Retinal pigment epithelial cell (primary cell): ENCODE measurements around the gene TNIP1.
A peak's percentile ranks its signal among the peaks of the same experiment; 100 is the strongest.

ENCODE experiments used
- DNase-seq: peaks from one replicate; pipeline ENCODE4 v3.0.0-alpha.2; 2010; ENCODE audit warnings: low read depth
- H3K4me3 ChIP-seq: 2 replicates; pipeline ENCODE4 v1.5.1; 2011; ENCODE audit warnings: mild to moderate bottlenecking, low read length, control low read depth, moderate library complexity
- TF ChIP-seq, protein P1 (sequence below): conservative IDR thresholded peaks from 2 replicates; pipeline ENCODE4 v1.5.1; 2011; ENCODE audit warnings: low read depth, low read length, control low read depth, inconsistent platforms

The TNIP1 gene

DNA sequence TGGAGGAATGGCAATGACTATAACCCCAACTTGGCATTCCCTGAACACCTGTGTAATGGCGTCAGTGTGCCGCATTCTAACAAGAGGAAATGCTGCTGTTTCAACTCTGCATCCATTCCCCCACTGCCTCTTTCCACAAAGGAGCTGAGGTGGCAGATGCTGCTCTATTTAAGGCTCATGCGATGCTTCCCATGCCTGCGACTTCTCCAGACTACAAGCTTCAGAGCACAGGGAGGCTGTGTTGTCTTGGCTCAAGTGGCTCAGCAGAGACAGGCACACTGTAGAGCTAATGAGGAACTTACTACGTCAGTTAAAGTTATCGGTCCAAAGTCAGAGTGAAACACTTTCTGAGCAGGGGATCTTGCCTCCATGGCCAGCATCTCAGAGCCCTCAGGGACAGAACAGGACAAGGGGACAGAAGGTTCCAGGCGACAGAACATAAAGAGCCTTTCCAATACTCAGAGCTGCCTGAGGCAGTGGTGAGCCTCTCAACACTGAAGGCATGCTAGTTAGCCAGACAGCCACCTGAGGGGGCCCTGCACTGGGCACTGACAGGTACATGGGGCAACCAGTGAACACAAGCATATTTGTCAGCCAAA lies 21.8 kb downstream of the TNIP1 start:
- TF ChIP-seq, protein P1, sequence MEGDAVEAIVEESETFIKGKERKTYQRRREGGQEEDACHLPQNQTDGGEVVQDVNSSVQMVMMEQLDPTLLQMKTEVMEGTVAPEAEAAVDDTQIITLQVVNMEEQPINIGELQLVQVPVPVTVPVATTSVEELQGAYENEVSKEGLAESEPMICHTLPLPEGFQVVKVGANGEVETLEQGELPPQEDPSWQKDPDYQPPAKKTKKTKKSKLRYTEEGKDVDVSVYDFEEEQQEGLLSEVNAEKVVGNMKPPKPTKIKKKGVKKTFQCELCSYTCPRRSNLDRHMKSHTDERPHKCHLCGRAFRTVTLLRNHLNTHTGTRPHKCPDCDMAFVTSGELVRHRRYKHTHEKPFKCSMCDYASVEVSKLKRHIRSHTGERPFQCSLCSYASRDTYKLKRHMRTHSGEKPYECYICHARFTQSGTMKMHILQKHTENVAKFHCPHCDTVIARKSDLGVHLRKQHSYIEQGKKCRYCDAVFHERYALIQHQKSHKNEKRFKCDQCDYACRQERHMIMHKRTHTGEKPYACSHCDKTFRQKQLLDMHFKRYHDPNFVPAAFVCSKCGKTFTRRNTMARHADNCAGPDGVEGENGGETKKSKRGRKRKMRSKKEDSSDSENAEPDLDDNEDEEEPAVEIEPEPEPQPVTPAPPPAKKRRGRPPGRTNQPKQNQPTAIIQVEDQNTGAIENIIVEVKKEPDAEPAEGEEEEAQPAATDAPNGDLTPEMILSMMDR, result no peak
- H3K4me3 ChIP-seq, result no peak overlapping the region
- no peak for DNase-seq

DNA sequence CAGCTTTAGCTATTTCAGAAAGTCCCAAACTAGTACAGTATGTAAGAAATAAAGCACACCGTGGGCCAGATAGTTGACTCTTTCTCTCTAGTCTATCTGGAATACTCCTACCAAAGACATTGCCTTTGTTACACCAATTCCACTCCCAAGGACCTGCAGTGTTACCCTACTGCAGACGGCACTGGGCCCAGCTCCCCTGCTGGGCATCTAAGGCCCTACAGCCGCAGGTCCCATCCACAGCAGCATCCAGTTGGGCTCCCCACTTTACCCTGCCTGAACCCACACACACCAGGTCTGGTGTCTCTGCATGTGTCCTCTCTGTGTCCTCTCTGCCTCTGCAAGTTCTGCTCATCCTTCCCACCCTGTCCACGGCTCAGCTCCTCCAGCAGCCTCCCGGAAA lies 22.5 kb downstream of the TNIP1 start:
- TF ChIP-seq, protein P1, result peak; percentile 22
- H3K4me3 ChIP-seq, result no peak overlapping the region
- no peak for DNase-seq

DNA sequence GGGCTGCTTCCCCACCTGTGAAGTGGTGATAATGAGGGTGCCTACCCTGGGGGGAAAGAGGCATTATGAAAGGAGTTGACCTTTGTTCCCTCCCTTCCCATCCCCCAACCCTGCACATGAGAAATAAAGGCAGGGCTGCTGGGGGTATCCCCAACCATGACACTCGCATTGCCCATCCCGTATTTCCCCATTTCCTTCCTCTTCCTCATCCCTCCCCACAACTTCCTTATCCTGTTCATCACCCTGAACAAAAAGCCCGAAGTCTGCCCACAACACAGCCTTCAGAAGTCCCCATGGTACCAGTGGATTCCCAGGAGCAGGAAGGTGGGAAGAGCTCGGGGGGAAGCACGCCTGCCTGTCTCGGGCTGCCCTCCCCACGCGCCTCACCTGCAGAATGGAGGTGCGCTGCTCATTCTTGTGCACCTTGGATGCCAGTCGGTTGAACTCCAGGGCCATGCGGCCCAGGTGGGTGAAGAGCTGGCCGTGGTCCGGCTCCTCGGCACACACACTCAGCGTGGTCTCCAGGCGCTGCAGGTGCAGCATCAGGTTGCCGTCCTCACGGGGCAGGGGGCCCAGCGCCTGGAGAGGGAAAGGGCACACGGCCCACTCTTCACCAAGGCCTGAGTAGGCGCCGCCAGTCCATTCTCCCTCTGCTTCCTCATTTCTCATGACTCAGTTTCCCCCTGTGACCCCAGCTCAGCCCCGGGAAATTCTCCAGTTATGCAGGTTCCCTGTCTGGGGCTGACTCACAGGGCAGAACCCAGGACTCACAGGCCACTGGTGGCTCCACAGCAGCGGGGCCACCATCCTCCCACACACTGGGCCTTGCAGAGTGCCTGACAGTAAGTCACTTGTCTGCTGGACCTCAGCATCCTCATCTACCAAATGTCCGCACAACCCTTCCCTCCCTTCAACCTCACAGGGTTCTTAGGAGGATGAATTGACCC lies 24.2 kb downstream of the TNIP1 start:
- DNase-seq, result no peak
- TF ChIP-seq, protein P1, result no peak
- H3K4me3 ChIP-seq, result no peak overlapping the region

DNA sequence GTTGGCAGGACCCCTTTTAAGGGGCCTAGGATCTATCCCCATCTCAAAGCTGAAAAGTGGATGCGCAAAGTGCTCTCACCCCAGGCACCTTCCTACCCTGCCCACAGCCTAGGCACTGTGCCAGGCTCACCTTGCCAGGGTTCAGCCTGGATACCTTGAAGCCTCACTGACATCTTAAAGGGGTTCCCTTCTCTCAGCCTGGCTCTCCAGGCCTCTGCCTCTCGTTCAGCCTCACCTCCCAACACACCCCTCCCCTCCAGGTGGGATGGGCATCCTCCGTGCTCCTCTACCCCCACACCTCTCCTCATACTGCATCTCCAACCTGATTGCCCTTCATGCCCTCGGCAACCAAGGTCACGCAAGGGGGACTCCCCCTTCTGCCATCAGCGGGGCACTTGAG lies 25.5 kb downstream of the TNIP1 start:
- H3K4me3 ChIP-seq, result no peak overlapping the region
- TF ChIP-seq, protein P1, result no peak
- DNase-seq, result no peak

DNA sequence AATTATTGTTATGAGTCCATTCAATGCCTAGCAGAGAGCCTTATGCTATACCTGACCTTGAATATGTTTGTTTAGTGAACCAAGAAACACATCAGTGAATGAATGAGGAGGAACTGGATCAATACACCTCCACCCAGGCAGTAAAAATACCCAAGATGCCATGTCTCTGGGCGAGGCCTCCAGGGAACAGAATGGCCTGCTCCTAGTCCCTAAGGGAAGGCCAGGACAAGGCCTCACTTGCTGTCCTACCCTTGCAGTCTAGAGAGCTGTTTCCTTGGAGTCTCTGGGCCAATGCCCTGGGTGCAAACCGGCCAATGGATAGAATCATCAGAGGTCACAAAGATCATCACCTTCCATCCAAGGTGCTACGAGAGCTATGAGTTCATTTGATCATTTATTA lies 26.1 kb downstream of the TNIP1 start:
- no peak overlapping the region for H3K4me3 ChIP-seq
- TF ChIP-seq, protein P1, result no peak
- no peak for DNase-seq

DNA sequence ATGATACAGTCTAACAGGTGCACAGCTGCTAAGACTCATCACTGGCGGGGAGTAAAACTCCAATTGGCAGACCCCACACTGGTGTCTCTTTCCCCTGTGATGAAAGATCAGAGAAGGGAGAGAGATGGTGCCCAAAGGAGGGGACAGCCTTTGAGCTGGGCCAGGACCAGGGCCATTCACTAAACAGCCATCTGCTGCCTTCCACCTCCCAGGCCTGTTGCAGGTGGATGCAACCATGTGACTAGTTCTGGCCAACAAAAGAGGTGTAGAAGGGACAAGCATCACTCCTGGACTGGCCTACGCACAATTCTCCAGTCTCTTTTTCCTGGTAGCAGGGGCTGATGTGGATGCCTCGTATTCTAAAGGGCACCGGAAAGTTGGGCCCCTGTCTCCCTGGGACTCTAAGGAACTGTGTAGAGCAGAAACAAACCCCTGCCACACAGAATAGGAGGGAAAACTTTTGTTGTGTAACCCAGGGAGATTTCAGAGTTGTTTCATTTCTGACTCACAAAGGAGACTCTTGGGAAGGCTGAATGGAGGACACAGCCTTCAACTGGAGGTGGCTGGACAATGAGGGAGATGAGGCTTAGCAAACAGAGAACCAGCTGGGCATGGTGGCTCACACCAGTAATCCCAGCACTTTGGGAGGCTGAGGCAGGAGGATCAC lies 26.9 kb downstream of the TNIP1 start:
- no peak overlapping the region for H3K4me3 ChIP-seq
- TF ChIP-seq, protein P1, result no peak
- no peak for DNase-seq
